HepG2 (cell line): ENCODE data around the gene MTREX. TPM values are rescaled to one million over a fixed set of nuclear protein-coding genes. Genes with fewer than 3 reads are reported as not detected.

Source experiments
- ATAC-seq: fragments of 200-7000 bp; cut with Tn5 transposase; 3 replicates; pipeline ENCODE4 v1.9.1; 2020; ENCODE audit warnings: mild to moderate bottlenecking, moderate library complexity
- BruUV-seq: library from RNA; stranded (reverse); fragments of 400-500 nt; replicated peaks from 2 replicates; lab custom pipeline; 2021; lab: Mats Ljungman, UMichigan
- CTCF ChIA-PET: fragments of 300-600 bp; formaldehyde crosslinking; extraction: SDS; loops from one replicate; lab custom pipeline; 2021; ENCODE audit warnings: low total read pairs, inconsistent platforms, low intra/inter-chr PET ratio; lab: Yijun Ruan, JAX
- POLR2A ChIA-PET: fragments of 350-600 bp; sonication (Branson Sonifier 250); formaldehyde crosslinking; loops from one replicate; lab custom pipeline; 2020; ENCODE audit warnings: antibody characterized with exemption, inconsistent platforms; lab: Yijun Ruan, JAX
- DNase-seq: peaks from one replicate; pipeline ENCODE4 v3.0.0-alpha.2; 2015; ENCODE audit warnings: low spot score
- FAIRE-seq: peaks from 3 replicates; lab custom pipeline; 2011; peaks lifted over from hg19 to GRCh38; lab: Jason Lieb, UNC
- H2AFZ ChIP-seq: one replicate; pipeline ENCODE4 v1.6.1; 2011; ENCODE audit warnings: low read length, inconsistent platforms
- H3K27ac ChIP-seq: fragments of 300-600 bp; 3 replicates; pipeline ENCODE4 v1.8.0; 2011; ENCODE audit warnings: mixed run types, mild to moderate bottlenecking, mixed read lengths, low read length, inconsistent platforms; ENCODE audit not compliant: insufficient read depth; ENCODE audit errors: extremely low read length
- H3K27me3 ChIP-seq, 2 experiments: fragments of 200-600 bp in 1 of 2; 2 replicates in 1 of 2; 3 replicates in 1 of 2; pipeline versions ENCODE4 v1.6.0 to v1.8.0; 2011; ENCODE audit warnings: low read length in 2 of 2, mild to moderate bottlenecking in 2 of 2, moderate library complexity in 2 of 2, inconsistent platforms in 1 of 2; ENCODE audit not compliant: insufficient read depth in 2 of 2, control insufficient read depth in 1 of 2
- H3K36me3 ChIP-seq, 2 experiments: fragments of 200-600 bp in 1 of 2; replicated peaks in 1 of 2; 2 replicates in 1 of 2; 3 replicates in 1 of 2; pipeline versions ENCODE4 v1.5.1 to v1.8.0; 2011; ENCODE audit warnings: low read length in 2 of 2, inconsistent platforms in 1 of 2; ENCODE audit not compliant: insufficient read depth in 2 of 2, control insufficient read depth in 1 of 2
- H3K4me1 ChIP-seq: 2 replicates; pipeline ENCODE4 v1.5.1; 2012; ENCODE audit warnings: low read length, inconsistent platforms; ENCODE audit not compliant: insufficient read depth
- H3K4me2 ChIP-seq: 2 replicates; pipeline ENCODE4 v1.6.0; 2011; ENCODE audit warnings: low read depth, low read length, inconsistent platforms
- H3K4me3 ChIP-seq, 3 experiments: fragments of 200-600 bp in 1 of 3; sonication (generic), shearing (Covaris generic) in 1 of 3; replicated peaks in 1 of 3; 2 replicates each; pipeline ENCODE4 v1.5.1; 2011 to 2016; ENCODE audit warnings: low read length in 3 of 3, inconsistent platforms in 2 of 3, low read depth in 2 of 3, mild to moderate bottlenecking in 2 of 3, control low read depth in 1 of 3, mixed read lengths in 1 of 3; ENCODE audit not compliant: insufficient read depth in 1 of 3
- H3K79me2 ChIP-seq: one replicate; pipeline ENCODE4 v1.6.1; 2011; ENCODE audit warnings: low read length, inconsistent platforms; ENCODE audit not compliant: insufficient read depth
- H3K9ac ChIP-seq: 2 replicates; pipeline ENCODE4 v1.6.0; 2011; ENCODE audit warnings: mild to moderate bottlenecking, low read depth, low read length, inconsistent platforms; ENCODE audit not compliant: insufficient read depth
- H3K9me3 ChIP-seq: 2 replicates; pipeline ENCODE4 v1.5.1; 2012; ENCODE audit warnings: mild to moderate bottlenecking, low read length
- H4K20me1 ChIP-seq: 2 replicates; pipeline ENCODE4 v1.6.0; 2011; ENCODE audit warnings: inconsistent platforms, mild to moderate bottlenecking, low read length, moderate library complexity; ENCODE audit not compliant: insufficient read depth
- ADNP ChIP-seq: sonication (generic); formaldehyde crosslinking; IDR thresholded peaks from 2 replicates; pipeline ENCODE4 v1.4.0; 2020; ENCODE audit warnings: missing genetic modification reagents
- CEBPZ ChIP-seq: IDR thresholded peaks from 2 replicates; pipeline ENCODE4 v1.6.1; 2012; ENCODE audit warnings: low read length, improper control_type of control experiment
- EHMT2 ChIP-seq: fragments of 200-600 bp; sonication (generic); IDR thresholded peaks from 2 replicates; pipeline ENCODE4 v1.7.0; 2017; ENCODE audit warnings: antibody characterized with exemption, low read depth, low read length, borderline replicate concordance
- HOXA9 ChIP-seq: sonication (generic); formaldehyde crosslinking; IDR thresholded peaks from 2 replicates; pipeline ENCODE4 v1.8.1; 2022; ENCODE audit warnings: missing genetic modification reagents, mild to moderate bottlenecking, moderate library complexity, borderline replicate concordance
- MTF2 ChIP-seq: sonication (generic); formaldehyde crosslinking; IDR thresholded peaks from 2 replicates; pipeline ENCODE4 v1.5.0; 2020; ENCODE audit warnings: missing genetic modification reagents, borderline replicate concordance
- PHF8 ChIP-seq: sonication (generic); formaldehyde crosslinking; IDR thresholded peaks from 2 replicates; pipeline ENCODE4 v1.5.0; 2020; ENCODE audit warnings: missing genetic modification reagents
- PRPF4 ChIP-seq: fragments of 200-400 bp; formaldehyde crosslinking; IDR thresholded peaks from 2 replicates; pipeline ENCODE4 v1.6.1; 2016; ENCODE audit warnings: low read length, low read depth; ENCODE audit not compliant: poor library complexity, severe bottlenecking
- SMAD9 ChIP-seq: sonication (generic); formaldehyde crosslinking; IDR thresholded peaks from 2 replicates; pipeline ENCODE4 v1.5.1; 2020; ENCODE audit warnings: mild to moderate bottlenecking, missing genetic modification reagents
- ZBTB1 ChIP-seq: sonication (generic); formaldehyde crosslinking; IDR thresholded peaks from 2 replicates; pipeline ENCODE4 v1.4.0; 2020; ENCODE audit warnings: missing genetic modification reagents, borderline replicate concordance
- ZNF24 ChIP-seq: fragments of 450-650 bp; IDR thresholded peaks from 2 replicates; pipeline ENCODE4 v1.6.1; 2017; ENCODE audit warnings: antibody characterized with exemption, mild to moderate bottlenecking
- ZNF496 ChIP-seq: sonication (generic); formaldehyde crosslinking; IDR thresholded peaks from 2 replicates; pipeline ENCODE4 v1.8.1; 2023; ENCODE audit warnings: mild to moderate bottlenecking, moderate library complexity, missing genetic modification reagents; ENCODE audit not compliant: insufficient replicate concordance
- ZNF672 ChIP-seq: sonication (generic); formaldehyde crosslinking; IDR thresholded peaks from 2 replicates; pipeline ENCODE4 v1.8.1; 2022; ENCODE audit warnings: missing genetic modification reagents
- ZNF678 ChIP-seq: sonication (generic); formaldehyde crosslinking; IDR thresholded peaks from 2 replicates; pipeline ENCODE4 v1.4.0; 2020; ENCODE audit warnings: mild to moderate bottlenecking, missing genetic modification reagents
- ZNF724P ChIP-seq: sonication (generic); formaldehyde crosslinking; IDR thresholded peaks from 2 replicates; pipeline ENCODE4 v1.8.0; 2022; ENCODE audit warnings: missing genetic modification reagents, borderline replicate concordance
- ZNF788 ChIP-seq: sonication (generic); formaldehyde crosslinking; IDR thresholded peaks from 2 replicates; pipeline ENCODE4 v1.5.0; 2020; ENCODE audit warnings: mild to moderate bottlenecking, missing genetic modification reagents, borderline replicate concordance
- ZNF792 ChIP-seq: IDR thresholded peaks from 2 replicates; pipeline ENCODE4 v1.6.1; 2016
- ZNF839 ChIP-seq: sonication (generic); formaldehyde crosslinking; IDR thresholded peaks from 2 replicates; pipeline ENCODE4 v1.4.0; 2020; ENCODE audit warnings: missing genetic modification reagents, mild to moderate bottlenecking, borderline replicate concordance
- WGBS: methylation state at CpG from one replicate; pipeline ENCODE4 v1.1.6; 2017; ENCODE audit warnings: low lambda C conversion rate; 5-methylcytosine and 5-hydroxymethylcytosine counted together
- in situ Hi-C: cut with HindIII; loops from 2 replicates; pipeline ENCODE4 v1.10.0; 2017; ENCODE audit warnings: low pct_unique_long_range_greater_than_20kb; ENCODE audit not compliant: extremely low pct_ligation_motif_present
- intact Hi-C: fragments of 100-400 bp; cut with micrococcal nuclease; formaldehyde crosslinking; loops from one replicate; pipeline ENCODE4 v1.10.0; 2022; ENCODE audit not compliant: unreplicated experiment
- polyA plus RNA-seq, 8 experiments: library from polyadenylated mRNA; depleted of rRNA in 3 of 8; stranded (reverse) in 7 of 8; unstranded in 1 of 8; fragments of >200 nt; fragmentation: Illumina TruSeq in 4 of 8; extraction: Trizol in 4 of 8; gene quantifications; 2 replicates each; pipeline versions ENCODE4 v1.2.1 to v1.2.3, GENCODE V29; 2011 to 2016; ENCODE audit warnings: low read depth in 4 of 8, missing spikeins in 1 of 8, mixed read lengths in 1 of 8; ENCODE audit not compliant: insufficient read depth in 1 of 8
- total RNA-seq, 5 experiments: library from RNA; depleted of rRNA; stranded (reverse); fragments of >200 nt; fragmentation: Illumina TruSeq; extraction: Trizol; gene quantifications; 2 replicates each; pipeline ENCODE4 v1.2.3, GENCODE V29; 2016; ENCODE audit warnings: low read depth in 1 of 5

MTREX gene
- total and polyA plus RNA-seq, 2 of the 13 experiments (the other 11 are each of a cell fraction or from before 2014, with no cell fraction given) = 16.4 to 91.5 TPM

GRCh38 chr5:55456216-55456895 lies 148.6 kb downstream of the MTREX start:
- Histone ChIP-seq H3K79me2 (no peaks in the 10 kb centered on the region), H2AFZ (no peak overlapping the region), H3K4me3 (no peak overlapping the region), H4K20me1 (no peaks in the 10 kb centered on the region), H3K9ac (no peak overlapping the region), H3K36me3 (no peaks in the 10 kb centered on the region), H3K4me2 (no peak overlapping the region), H3K4me1 (no peaks in the 10 kb centered on the region), H3K27me3 (no peaks in the 10 kb centered on the region), H3K9me3 (no peaks in the 10 kb centered on the region), H3K27ac (no peak overlapping the region)
- BruUV-seq = no TSS peak
- DNase-seq (no peak), FAIRE-seq (no peak), ATAC-seq (no peak)
- WGBS = 97% methylated on average over 3 of the region's 3 CpGs
- TF ChIP-seq PHF8 (CRISPR knock-in tag) = no peak
- no peak for TF ChIP-seq ZNF839 (CRISPR knock-in tag)
- TF ChIP-seq ZNF792 (CRISPR knock-in tag) = no peak
- TF ChIP-seq ZNF672 (CRISPR knock-in tag) = no peak
- CTCF ChIA-PET = no interaction called here
- POLR2A ChIA-PET = no interaction called here
- in situ Hi-C loops (no loop called here), intact Hi-C loops (no loop called here)

GRCh38 chr5:55459572-55459971 lies 151.8 kb downstream of the MTREX start:
- Histone ChIP-seq H3K4me2 (no peak overlapping the region), H3K9ac (no peak overlapping the region), H4K20me1 (no peaks in the 10 kb centered on the region), H3K4me1 (no peaks in the 10 kb centered on the region), H3K27me3 (no peaks in the 10 kb centered on the region; a peak in 1 of 5 replicates), H3K36me3 (no peaks in the 10 kb centered on the region), H3K9me3 (no peaks in the 10 kb centered on the region), H3K27ac (no peak overlapping the region), H3K79me2 (no peaks in the 10 kb centered on the region), H3K4me3 (no peak overlapping the region), H2AFZ (no peak overlapping the region)
- WGBS = 97% methylated on average over 2 of the region's 2 CpGs
- FAIRE-seq = no peak
- ChIA-PET CTCF (no interaction called here), POLR2A (no interaction called here)
- no TSS peak for BruUV-seq
- no peak for ATAC-seq
- no peak for DNase-seq
- in situ Hi-C loops (no loop called here), intact Hi-C loops (no loop called here)
- TF ChIP-seq ZNF496 (CRISPR knock-in tag) = no peak
- TF ChIP-seq SMAD9 (CRISPR knock-in tag) = no peak
- TF ChIP-seq ZNF724P (CRISPR knock-in tag) = no peak
- TF ChIP-seq HOXA9 (CRISPR knock-in tag) = no peak
- no peak for TF ChIP-seq EHMT2
- no peak for TF ChIP-seq ZNF24
- no peak for TF ChIP-seq ADNP
- no peak for TF ChIP-seq ZNF788 (CRISPR knock-in tag)
- no peak for TF ChIP-seq ZBTB1 (CRISPR knock-in tag)
- no peak for TF ChIP-seq MTF2 (CRISPR knock-in tag)
- no peak for TF ChIP-seq PRPF4
- no peak for TF ChIP-seq CEBPZ
- no peak for TF ChIP-seq ZNF678 (CRISPR knock-in tag)
